SU-DHL-6 (cell line): ENCODE data around the gene SERPINI1.

Experiments
- EZH2phosphoT487 ChIP-seq: fragments of 200-600 bp; sonication (generic), shearing (Covaris generic); conservative IDR thresholded peaks from 2 replicates; pipeline ENCODE4 v1.6.1; 2018; ENCODE audit warnings: mild to moderate bottlenecking, antibody characterized with exemption, low read length, moderate library complexity, mixed read lengths
- TF ChIP-seq, protein P1 (sequence below): fragments of 200-600 bp; sonication (generic); IDR thresholded peaks from one replicate; pipeline ENCODE4 v1.5.1; 2017; ENCODE audit warnings: antibody characterized with exemption, mild to moderate bottlenecking, low read length, moderate library complexity; ENCODE audit not compliant: insufficient read depth, poor library complexity, severe bottlenecking

DNA sequence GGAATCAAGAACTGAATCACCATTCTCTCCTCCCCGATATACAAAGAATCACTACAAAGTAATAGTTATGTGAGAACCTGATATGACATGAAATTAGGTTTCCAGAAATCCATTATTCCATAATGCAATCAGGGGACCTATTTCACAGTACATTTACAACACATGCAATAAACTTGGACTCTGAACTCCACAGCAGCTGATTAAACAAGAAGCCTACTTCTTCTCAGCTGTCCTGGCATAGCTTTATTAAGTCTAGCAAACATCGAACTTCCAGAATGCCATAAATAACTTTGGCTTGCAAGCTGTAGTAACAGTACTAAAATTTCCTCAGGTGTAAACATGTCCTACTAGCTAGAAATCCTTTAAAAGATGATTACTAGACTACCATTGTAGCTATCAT, 18.6 kb upstream of the SERPINI1 start:
- TF ChIP-seq, protein P1, sequence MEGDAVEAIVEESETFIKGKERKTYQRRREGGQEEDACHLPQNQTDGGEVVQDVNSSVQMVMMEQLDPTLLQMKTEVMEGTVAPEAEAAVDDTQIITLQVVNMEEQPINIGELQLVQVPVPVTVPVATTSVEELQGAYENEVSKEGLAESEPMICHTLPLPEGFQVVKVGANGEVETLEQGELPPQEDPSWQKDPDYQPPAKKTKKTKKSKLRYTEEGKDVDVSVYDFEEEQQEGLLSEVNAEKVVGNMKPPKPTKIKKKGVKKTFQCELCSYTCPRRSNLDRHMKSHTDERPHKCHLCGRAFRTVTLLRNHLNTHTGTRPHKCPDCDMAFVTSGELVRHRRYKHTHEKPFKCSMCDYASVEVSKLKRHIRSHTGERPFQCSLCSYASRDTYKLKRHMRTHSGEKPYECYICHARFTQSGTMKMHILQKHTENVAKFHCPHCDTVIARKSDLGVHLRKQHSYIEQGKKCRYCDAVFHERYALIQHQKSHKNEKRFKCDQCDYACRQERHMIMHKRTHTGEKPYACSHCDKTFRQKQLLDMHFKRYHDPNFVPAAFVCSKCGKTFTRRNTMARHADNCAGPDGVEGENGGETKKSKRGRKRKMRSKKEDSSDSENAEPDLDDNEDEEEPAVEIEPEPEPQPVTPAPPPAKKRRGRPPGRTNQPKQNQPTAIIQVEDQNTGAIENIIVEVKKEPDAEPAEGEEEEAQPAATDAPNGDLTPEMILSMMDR, result no peak
- no peak for TF ChIP-seq EZH2phosphoT487
